Fibroblast of the aortic adventitia (primary cell): ENCODE measurements around the gene MYOM3. TPM values are rescaled to one million over a fixed set of nuclear protein-coding genes. Genes with fewer than 3 reads are reported as not detected.

Experiments
- DNase-seq: peaks from one replicate; pipeline ENCODE4 v3.0.0-alpha.2; 2010; ENCODE audit warnings: low read depth
- H3K4me3 ChIP-seq: 2 replicates; pipeline ENCODE4 v1.5.1; 2011; ENCODE audit warnings: low read depth, mild to moderate bottlenecking, control low read depth, low read length, moderate library complexity
- CTCF ChIP-seq: IDR thresholded peaks from 2 replicates; pipeline ENCODE4 v1.5.1; 2011; ENCODE audit warnings: mild to moderate bottlenecking, low read length, control low read depth, inconsistent platforms; ENCODE audit not compliant: insufficient read depth
- total RNA-seq: library from RNA; depleted of rRNA; stranded (reverse); fragments of >200 nt; gene quantifications from 2 replicates; pipeline ENCODE4 v1.2.3, GENCODE V29; 2012; ENCODE audit warnings: low replicate concordance

Gene MYOM3
- total RNA-seq, 1 donor, result under 0.01 TPM

DNA sequence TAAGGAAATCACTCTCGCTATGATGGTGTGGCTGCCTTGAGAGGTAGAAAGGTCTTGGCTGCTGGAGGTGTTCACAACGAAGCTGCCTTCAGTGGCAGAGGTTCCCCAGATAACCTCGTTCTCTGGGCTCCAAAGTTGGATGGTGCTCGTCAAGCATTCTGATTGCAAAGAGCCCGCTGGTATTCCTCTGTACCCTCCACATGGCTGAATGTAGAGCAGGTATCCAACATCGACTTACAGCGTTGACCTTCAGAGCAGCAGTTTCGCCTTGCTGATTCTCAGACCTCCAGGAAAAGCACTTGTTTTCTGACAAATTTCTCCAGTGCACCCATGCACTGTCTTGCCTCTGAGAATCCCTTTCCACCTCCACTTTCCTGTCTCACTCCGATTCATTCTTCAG is 35.3 kb upstream of the MYOM3 start:
- no peak overlapping the region for H3K4me3 ChIP-seq
- no peak for DNase-seq
- TF ChIP-seq CTCF, result no peak

DNA sequence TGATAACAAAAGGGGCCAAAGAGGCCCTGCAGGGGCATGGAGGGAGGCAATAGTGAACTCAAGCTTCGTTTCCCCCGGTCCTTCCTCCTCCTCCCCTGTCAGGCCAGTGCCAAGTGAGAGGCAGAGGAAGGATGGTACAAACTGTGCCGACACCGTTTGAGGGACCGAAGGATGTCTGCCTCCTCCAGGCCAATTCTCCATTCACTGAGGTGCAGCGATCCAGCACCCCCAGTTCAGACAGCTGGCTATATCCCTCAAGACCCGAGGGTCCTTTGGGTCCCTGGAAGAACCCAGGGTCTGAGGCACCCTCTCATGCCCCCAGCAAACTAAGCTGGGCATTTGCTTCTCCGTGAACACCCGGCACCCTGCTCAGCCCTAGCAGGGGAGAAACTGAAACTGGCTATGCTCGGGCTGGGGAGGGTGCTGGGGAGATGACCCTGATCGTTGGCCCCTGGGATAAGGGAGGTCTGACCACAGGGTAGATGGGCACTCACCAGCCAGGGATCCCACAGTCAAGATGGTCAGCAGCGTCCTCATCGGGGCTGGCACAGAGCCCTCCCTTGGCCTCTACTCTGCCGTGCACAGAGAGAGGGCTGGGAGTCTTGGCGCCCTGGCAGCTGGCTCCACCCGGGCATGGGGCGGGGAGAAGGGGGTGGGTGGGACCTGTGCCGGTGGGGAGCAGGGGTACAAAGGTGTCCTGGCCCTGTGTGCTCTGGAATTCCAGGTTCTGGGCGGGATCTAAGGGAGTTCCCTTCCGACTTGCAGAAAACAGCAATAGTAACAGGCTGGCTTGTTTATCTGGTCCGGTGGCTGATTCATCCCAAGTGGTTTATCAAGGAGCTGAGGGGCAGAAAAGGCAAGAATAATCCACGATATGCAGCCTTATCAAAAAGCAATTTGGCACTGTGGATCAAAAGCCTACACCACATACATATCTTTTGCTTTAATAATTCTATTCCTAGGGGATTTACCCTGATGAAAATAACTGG is 30.9 kb upstream of the MYOM3 start, which contains the start of gene IL22RA1:
Gene IL22RA1, minus strand, starts transcription at position 595 of the 989 bp plus-strand sequence. Its CDS starts 58 bp downstream, at position 537.
- peak within 1 kb of the TSS; percentile 58 for H3K4me3 ChIP-seq
- TF ChIP-seq CTCF, result no peak
- DNase-seq, result peak; percentile 31

GRCh38 chr1:24141311-24141997 is 29.5 kb upstream of the MYOM3 start:
- no peak for DNase-seq

GRCh38 chr1:24140741-24141181 is 28.8 kb upstream of the MYOM3 start:
- no peak overlapping the region for H3K4me3 ChIP-seq
- TF ChIP-seq CTCF, result no peak
- DNase-seq, result no peak

More at GRCh38 chr1:24141311-24141997, 29.5 kb upstream of the MYOM3 start:
- no peak overlapping the region for H3K4me3 ChIP-seq
- TF ChIP-seq CTCF, result no peak

- H3K4me3 ChIP-seq, result no peak overlapping the region
- no peak for TF ChIP-seq CTCF
- DNase-seq, result no peak
Measured at GRCh38 chr1:24139841-24140425, 28.0 kb upstream of the MYOM3 start.

GRCh38 chr1:24139222-24139489 is 27.2 kb upstream of the MYOM3 start:
- no peak for TF ChIP-seq CTCF
- H3K4me3 ChIP-seq, result no peak overlapping the region
- no peak for DNase-seq
